Stomach smooth muscle (tissue), 2 donors: Measurements from ENCODE around the gene SLC35C1.

Experiments used
- H3K27ac ChIP-seq: one replicate; pipeline ENCODE4 v1.7.0; 2013; ENCODE audit warnings: mild to moderate bottlenecking, low read length, inconsistent platforms
- H3K27me3 ChIP-seq, 2 donors: one replicate each; pipeline ENCODE4 v1.7.0; 2013; ENCODE audit warnings: low read length in 2 of 2; ENCODE audit not compliant: insufficient read depth in 2 of 2, control insufficient read depth in 1 of 2
- H3K36me3 ChIP-seq, 2 donors: one replicate each; pipeline ENCODE4 v1.7.0; 2013; ENCODE audit warnings: low read length in 2 of 2; ENCODE audit not compliant: control insufficient read depth in 2 of 2, insufficient read depth in 2 of 2
- H3K4me1 ChIP-seq: one replicate; pipeline ENCODE4 v1.7.0; 2013; ENCODE audit warnings: low read length; ENCODE audit not compliant: control insufficient read depth, insufficient read depth
- H3K4me3 ChIP-seq, 2 donors: one replicate each; pipeline ENCODE4 v1.7.0; 2013; ENCODE audit warnings: low read length in 2 of 2
- H3K9ac ChIP-seq, 2 donors: one replicate each; pipeline ENCODE4 v1.7.0; 2013; ENCODE audit warnings: low read length in 2 of 2, mild to moderate bottlenecking in 1 of 2
- H3K9me3 ChIP-seq, 2 donors: one replicate each; pipeline ENCODE4 v1.7.0; 2013; ENCODE audit warnings: low read length in 2 of 2; ENCODE audit not compliant: control insufficient read depth in 2 of 2
- donor health status: healthy.
- donor health status: Pancreatic carcinoma.

Gene SLC35C1

DNA sequence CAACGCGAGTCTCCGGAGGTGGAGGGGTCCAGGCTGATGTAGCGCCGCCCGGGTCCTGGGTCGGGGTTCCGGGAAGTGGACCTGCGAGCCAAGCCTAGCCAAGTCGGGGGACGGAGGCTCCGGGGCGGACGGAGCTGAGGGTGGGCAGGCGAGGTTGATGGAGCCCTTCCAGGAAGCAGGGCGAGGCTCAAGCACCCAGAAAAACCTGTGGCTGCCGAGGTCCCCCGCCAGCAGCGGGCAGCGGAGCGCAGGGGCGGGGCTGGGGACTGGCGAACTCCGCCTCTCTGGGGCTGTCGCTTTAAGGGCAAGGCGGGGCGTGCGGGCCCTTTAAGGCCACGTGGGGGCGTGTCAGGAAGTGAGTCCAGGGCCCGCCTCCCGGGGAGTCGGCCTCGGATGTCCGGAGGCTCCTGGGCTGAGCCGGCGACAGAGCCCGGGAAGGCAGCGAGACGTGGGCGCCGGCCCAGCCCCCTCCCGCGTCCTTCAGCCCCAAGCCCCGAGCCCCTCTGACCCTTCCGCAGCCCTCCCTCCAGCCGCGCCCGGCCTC, at the start of gene SLC35C1:
TSS of gene SLC35C1 (plus strand) at position 389 of the 544 bp plus-strand sequence. CDS start 653 bp downstream, outside the sequence.
- Histone ChIP-seq H3K9ac (peak within 1 kb of the TSS; percentile 82 to 83), H3K27me3 (no peaks in the 10 kb centered on the region), H3K4me1 (peaks cover 36% of the 10 kb centered on the region), H3K9me3 (no peaks in the 10 kb centered on the region), H3K27ac (peak within 1 kb of the TSS; percentile 67), H3K4me3 (peak within 1 kb of the TSS; percentile 91 to 92), H3K36me3 (peaks cover 0 to 4% of the 10 kb centered on the region in 2 donors)

- no peak overlapping the region for H3K27ac ChIP-seq
- peaks cover 8% of the 10 kb centered on the region for H3K4me1 ChIP-seq
- H3K9me3 ChIP-seq: no peaks in the 10 kb centered on the region
- H3K9ac ChIP-seq: no peak overlapping the region
- H3K36me3 ChIP-seq: no peaks in the 10 kb centered on the region
- H3K27me3 ChIP-seq: peaks cover 11 to 20% of the 10 kb centered on the region in 2 donors
- H3K4me3 ChIP-seq: peak overlapping the region in 1 of 2 donors; percentile 8
These were observed 49.6 kb upstream of the SLC35C1 start for GRCh38 chr11:45755281-45755859.

DNA sequence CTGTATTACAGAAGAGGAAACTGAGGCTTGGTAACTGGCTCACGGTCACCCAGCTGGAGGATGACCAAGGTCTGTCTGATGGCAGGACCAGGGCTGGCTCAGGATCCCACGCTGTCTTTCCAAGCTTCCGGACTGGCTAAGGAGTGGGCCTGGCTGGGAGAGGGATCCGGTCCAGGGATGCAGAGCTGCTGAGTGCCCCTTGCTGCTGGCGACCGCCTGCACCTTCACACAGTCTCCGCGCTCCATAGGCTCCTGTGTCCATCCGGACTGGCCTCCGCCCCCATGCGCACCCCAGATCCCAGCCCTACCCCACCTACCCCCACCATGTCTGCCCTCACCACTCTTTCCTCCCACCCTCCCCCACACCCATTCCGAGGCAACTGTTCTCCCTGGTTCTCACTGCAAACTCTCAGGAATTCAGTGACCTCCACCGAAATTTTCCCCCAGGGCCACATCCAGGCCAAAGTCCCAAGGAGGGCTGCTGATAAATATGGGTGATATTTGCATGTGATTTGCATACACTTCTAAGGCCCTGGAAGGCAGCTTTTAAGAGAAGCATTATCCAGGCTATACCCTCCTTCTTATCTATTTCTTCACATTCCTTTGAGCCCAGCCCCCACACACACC, 48.5 kb upstream of the SLC35C1 start:
- H3K27me3 ChIP-seq: peaks cover 7 to 11% of the 10 kb centered on the region in 2 donors
- H3K4me1 ChIP-seq: peaks cover 8% of the 10 kb centered on the region
- no peak overlapping the region for H3K4me3 ChIP-seq
- H3K9ac ChIP-seq: no peak overlapping the region
- no peak overlapping the region for H3K27ac ChIP-seq
- H3K36me3 ChIP-seq: no peaks in the 10 kb centered on the region
- no peaks in the 10 kb centered on the region for H3K9me3 ChIP-seq

DNA sequence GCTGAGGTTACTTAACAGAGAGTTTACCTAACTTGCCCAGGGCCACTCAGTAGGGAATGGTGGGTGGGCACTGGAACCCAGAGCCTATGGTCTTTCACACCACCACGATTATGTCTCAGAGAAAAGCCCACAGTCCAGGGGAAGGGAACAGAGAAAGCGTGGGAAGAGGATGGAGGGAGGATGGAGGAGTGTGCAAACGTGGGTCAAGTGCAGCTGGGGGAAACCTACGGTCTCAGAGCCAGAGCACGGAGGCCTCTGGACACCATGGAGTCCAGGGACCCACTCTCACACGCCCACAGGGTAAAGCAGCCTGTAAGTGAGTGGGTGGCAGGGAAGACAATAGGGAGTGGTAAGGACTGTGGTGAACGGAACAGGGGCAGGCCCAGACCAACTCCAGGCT, 47.3 kb upstream of the SLC35C1 start:
- Histone ChIP-seq H3K27me3 (peaks cover 7 to 9% of the 10 kb centered on the region in 2 donors), H3K9ac (no peak overlapping the region), H3K36me3 (no peaks in the 10 kb centered on the region), H3K4me3 (no peak overlapping the region), H3K27ac (no peak overlapping the region), H3K4me1 (peaks cover 8% of the 10 kb centered on the region), H3K9me3 (no peaks in the 10 kb centered on the region)

DNA sequence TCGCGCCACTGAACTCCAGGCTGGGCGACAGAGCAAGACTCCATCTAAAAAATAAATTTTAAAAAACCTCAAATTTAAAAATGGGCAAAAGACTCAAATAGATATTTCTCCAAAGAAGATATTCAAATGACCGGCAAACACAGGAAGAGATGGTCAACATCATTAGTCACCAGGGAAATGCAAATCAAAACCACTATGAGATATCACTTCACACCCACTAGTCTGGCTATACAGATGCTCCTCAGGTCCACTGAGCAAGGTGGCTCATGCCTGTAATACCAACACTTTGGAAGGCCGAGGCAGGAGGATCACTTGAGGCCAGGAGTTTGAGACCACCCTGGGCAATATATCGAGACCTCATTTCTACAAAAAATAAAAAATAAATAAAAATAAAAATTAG, 43.3 kb upstream of the SLC35C1 start:
- Histone ChIP-seq H3K9me3 (no peaks in the 10 kb centered on the region), H3K4me3 (no peak overlapping the region), H3K9ac (no peak overlapping the region), H3K27me3 (peaks cover 0 to 7% of the 10 kb centered on the region in 2 donors), H3K27ac (no peak overlapping the region), H3K4me1 (no peaks in the 10 kb centered on the region), H3K36me3 (no peaks in the 10 kb centered on the region)

DNA sequence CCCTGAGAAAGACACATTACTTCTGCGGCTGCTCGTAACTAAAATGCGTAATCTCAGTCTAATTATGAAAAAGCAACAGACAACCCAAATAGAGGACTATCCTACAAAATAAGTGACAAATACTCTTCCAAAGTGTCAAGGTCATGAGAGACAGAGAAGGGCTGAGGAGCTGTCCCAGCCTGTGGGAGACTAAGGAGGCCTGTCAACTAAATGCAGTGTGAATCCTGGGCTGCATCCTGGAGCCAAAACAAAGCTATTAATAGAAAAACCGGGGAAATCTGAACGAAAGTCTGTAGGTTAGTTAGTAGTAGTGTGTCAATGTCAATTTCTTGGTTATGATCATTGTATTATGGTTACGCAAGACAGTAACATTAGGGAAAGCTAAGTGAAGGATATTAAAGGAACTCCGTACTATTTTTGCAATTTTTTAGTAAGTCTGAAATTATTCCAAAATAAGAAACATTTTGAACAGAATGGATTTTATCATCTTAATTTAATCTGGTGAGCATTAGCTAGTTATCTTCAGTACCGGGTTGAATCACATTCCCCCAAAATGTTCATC, 39.8 kb upstream of the SLC35C1 start:
- H3K4me3 ChIP-seq: no peak overlapping the region
- H3K9ac ChIP-seq: no peak overlapping the region
- H3K4me1 ChIP-seq: no peaks in the 10 kb centered on the region
- peaks cover 0 to 4% of the 10 kb centered on the region in 2 donors for H3K27me3 ChIP-seq
- H3K36me3 ChIP-seq: no peaks in the 10 kb centered on the region
- no peaks in the 10 kb centered on the region for H3K9me3 ChIP-seq
- H3K27ac ChIP-seq: no peak overlapping the region

DNA sequence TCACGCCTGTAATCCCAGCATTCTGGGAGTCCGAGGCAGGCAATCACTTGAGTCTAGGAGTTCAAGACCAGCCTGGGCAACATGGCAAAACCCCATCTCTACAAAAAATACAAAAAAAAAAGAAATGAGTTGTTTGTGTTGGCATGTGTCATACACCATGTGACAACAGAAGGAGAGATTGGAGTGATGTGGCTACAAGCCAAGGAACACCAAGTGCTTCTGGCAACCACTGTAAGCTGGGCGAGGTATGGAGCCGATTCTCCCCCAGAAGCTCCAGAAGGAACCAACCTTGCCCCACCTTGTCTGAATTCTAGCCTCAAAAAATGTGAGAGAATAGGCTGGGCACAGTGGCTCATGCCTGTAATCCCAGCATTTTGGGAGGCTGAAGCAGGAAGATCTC, 39.1 kb upstream of the SLC35C1 start:
- Histone ChIP-seq H3K36me3 (no peaks in the 10 kb centered on the region), H3K4me1 (peaks cover under 1% of the 10 kb centered on the region), H3K27me3 (peaks cover 0 to 4% of the 10 kb centered on the region in 2 donors), H3K27ac (no peak overlapping the region), H3K9ac (no peak overlapping the region), H3K4me3 (no peak overlapping the region), H3K9me3 (no peaks in the 10 kb centered on the region)

- Histone ChIP-seq H3K4me1 (peaks cover 6% of the 10 kb centered on the region), H3K9me3 (no peaks in the 10 kb centered on the region), H3K4me3 (no peak overlapping the region), H3K27me3 (peaks cover 0 to 4% of the 10 kb centered on the region in 2 donors), H3K36me3 (no peaks in the 10 kb centered on the region), H3K27ac (no peak overlapping the region), H3K9ac (no peak overlapping the region)
These were observed 38.5 kb upstream of the SLC35C1 start for GRCh38 chr11:45766469-45766868.

DNA sequence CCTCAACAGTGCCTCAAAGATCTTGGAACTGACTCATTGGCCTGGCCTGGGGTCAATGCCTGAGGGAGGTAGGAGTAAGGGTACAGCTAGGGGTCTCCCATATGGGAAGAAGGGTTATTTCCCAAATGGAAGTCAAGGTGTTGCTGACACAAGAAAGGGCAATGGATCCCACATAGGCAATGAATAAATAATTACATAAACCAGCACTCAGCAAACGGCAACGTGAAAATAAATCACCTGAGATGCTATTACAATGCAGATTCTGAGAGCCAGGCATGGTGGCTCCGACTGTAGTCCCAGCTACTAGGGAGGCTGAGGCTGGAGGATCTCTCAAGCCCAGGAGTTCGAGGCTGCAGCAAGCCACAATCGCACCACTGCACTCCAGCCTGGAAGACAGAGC, 36.5 kb upstream of the SLC35C1 start:
- Histone ChIP-seq H3K27me3 (peaks cover 0 to 4% of the 10 kb centered on the region in 2 donors), H3K9ac (no peak overlapping the region), H3K4me3 (no peak overlapping the region), H3K4me1 (peaks cover 9% of the 10 kb centered on the region), H3K9me3 (no peaks in the 10 kb centered on the region), H3K36me3 (no peaks in the 10 kb centered on the region), H3K27ac (no peak overlapping the region)

- Histone ChIP-seq H3K4me1 (peaks cover 9% of the 10 kb centered on the region), H3K9ac (no peak overlapping the region), H3K36me3 (no peaks in the 10 kb centered on the region), H3K27me3 (peaks cover 0 to 4% of the 10 kb centered on the region in 2 donors), H3K27ac (no peak overlapping the region), H3K4me3 (no peak overlapping the region), H3K9me3 (no peaks in the 10 kb centered on the region)
These were observed 35.0 kb upstream of the SLC35C1 start for GRCh38 chr11:45769960-45770359.

DNA sequence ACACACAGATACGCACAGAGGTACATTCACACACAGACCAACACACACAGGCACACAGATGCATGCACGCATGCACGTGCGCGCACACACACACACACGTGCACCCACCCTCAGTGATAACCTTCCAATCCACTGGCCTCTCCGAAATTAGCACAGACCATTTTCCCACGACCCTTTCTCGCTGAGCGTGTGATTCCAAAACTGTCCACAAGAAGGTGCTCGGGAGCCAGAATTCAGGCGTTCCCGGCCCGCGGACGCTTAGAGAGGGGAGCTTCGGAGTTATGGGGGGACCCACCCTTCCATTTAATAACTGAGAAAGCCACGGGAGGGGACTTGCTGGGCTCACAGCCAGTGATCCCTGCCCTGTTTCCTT, 33.8 kb upstream of the SLC35C1 start:
- H3K9me3 ChIP-seq: no peaks in the 10 kb centered on the region
- no peaks in the 10 kb centered on the region for H3K36me3 ChIP-seq
- peaks cover 0 to 4% of the 10 kb centered on the region in 2 donors for H3K27me3 ChIP-seq
- peaks cover 9% of the 10 kb centered on the region for H3K4me1 ChIP-seq
- H3K27ac ChIP-seq: peak overlapping the region; percentile 49
- peak overlapping the region; percentile 77 to 86 for H3K4me3 ChIP-seq
- peak overlapping the region; percentile 59 to 80 for H3K9ac ChIP-seq
